Bronchial epithelial cell (primary cell): ENCODE results near the gene CIT. TPM values are rescaled to one million over a fixed set of nuclear protein-coding genes. Genes with fewer than 3 reads are reported as not detected.

Source experiments
- DNase-seq: peaks from one replicate; pipeline ENCODE4 v3.0.0-alpha.2; 2010; ENCODE audit warnings: low read depth
- FAIRE-seq: peaks from 2 replicates; lab custom pipeline; 2011; peaks lifted over from hg19 to GRCh38; lab: Jason Lieb, UNC
- H3K27me3 ChIP-seq: 2 replicates; pipeline ENCODE4 v1.5.1; 2011; ENCODE audit warnings: low read length; ENCODE audit not compliant: control insufficient read depth, insufficient read depth
- H3K36me3 ChIP-seq: 2 replicates; pipeline ENCODE4 v1.5.1; 2011; ENCODE audit warnings: low read length; ENCODE audit not compliant: control insufficient read depth, insufficient read depth
- H3K4me3 ChIP-seq: 2 replicates; pipeline ENCODE4 v1.5.1; 2011; ENCODE audit warnings: mild to moderate bottlenecking, low read depth, low read length, control low read depth
- total RNA-seq: library from RNA; depleted of rRNA; stranded (reverse); fragments of >200 nt; gene quantifications from 2 replicates; pipeline ENCODE4 v1.2.1, GENCODE V29; 2014
- TF ChIP-seq, protein P1 (sequence below): IDR thresholded peaks from 2 replicates; pipeline ENCODE4 v1.5.1; 2011; ENCODE audit warnings: mild to moderate bottlenecking, moderate library complexity, low read length, control low read depth, inconsistent platforms; ENCODE audit not compliant: insufficient read depth, severe bottlenecking

The CIT gene
- total RNA-seq, 1 donor from 2014 or later: 0.79 TPM

DNA sequence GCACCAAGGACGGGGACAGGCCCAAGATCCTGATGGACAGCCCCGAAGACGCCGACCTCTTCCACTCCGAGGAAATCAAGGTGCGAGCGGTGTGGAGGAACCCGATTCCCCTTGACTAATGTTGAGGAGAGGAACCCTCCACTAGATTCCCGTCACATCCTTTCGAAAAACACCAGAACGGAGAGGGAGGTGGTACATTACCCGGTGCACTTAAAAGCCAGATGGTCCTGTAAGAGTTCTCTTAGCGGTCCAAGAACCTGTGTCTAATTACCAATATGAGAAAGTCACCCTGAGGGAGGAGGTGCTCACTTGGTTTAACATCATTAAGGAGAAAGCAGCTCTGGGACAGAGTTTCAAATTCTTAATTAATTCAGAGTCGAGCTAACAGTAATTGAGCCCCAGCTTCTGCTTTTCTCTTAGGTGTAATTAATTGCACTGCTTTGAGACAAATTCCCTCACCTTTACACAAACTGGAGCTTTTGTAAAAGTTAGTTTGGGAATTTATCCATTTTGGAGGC, 208.7 kb downstream of the CIT start:
- TF ChIP-seq, protein P1, sequence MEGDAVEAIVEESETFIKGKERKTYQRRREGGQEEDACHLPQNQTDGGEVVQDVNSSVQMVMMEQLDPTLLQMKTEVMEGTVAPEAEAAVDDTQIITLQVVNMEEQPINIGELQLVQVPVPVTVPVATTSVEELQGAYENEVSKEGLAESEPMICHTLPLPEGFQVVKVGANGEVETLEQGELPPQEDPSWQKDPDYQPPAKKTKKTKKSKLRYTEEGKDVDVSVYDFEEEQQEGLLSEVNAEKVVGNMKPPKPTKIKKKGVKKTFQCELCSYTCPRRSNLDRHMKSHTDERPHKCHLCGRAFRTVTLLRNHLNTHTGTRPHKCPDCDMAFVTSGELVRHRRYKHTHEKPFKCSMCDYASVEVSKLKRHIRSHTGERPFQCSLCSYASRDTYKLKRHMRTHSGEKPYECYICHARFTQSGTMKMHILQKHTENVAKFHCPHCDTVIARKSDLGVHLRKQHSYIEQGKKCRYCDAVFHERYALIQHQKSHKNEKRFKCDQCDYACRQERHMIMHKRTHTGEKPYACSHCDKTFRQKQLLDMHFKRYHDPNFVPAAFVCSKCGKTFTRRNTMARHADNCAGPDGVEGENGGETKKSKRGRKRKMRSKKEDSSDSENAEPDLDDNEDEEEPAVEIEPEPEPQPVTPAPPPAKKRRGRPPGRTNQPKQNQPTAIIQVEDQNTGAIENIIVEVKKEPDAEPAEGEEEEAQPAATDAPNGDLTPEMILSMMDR: no peak
- peak; percentile 47 for DNase-seq

DNA sequence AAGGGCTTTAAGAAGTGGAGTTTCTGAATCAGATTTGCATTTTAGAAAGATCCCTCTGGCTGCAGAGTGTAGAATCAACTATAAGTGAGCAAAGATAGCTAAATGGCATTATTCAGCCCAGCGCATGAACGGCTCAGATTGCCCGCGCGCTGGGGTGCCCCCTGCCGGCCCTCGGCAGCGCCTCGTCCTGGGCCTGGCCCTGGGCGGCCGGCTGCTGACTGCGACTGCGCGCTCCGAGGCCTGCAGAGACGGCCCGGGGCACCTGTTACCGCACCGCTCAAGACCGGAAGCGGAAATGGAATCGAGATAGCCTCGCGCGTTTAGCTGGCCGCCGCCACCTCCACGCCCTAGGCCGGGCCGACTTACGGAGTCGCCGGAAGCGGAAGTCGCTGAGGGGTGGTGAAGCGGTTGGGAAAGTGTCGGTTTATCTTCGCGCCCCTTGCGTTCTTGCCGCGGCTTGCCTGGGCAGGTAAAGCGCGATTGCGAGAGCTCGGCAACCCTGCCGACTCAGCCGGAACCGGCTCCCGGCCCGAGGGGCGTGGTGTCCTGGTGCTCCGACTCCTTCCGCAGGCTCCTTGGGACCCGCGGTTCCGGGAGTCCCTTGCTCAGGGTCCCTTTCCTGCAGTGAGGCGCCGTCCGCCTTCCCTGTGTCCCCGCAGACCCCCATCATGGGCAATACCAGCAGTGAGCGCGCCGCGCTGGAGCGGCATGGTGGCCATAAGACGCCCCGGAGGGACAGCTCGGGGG, 209.4 kb downstream of the CIT start, which contains the start of gene PRKAB1:
PRKAB1 (plus strand) TSS at position 557 of the 747 bp plus-strand sequence; CDS start at position 669, 112 bp downstream.
- no peak for FAIRE-seq

More for the DNA sequence above, 208.7 kb downstream of the CIT start:
- Histone ChIP-seq H3K27me3 (no peaks in the 10 kb centered on the region), H3K4me3 (peak overlapping the region; percentile 78), H3K36me3 (peaks cover 2% of the 10 kb centered on the region)
- FAIRE-seq: no peak

DNA sequence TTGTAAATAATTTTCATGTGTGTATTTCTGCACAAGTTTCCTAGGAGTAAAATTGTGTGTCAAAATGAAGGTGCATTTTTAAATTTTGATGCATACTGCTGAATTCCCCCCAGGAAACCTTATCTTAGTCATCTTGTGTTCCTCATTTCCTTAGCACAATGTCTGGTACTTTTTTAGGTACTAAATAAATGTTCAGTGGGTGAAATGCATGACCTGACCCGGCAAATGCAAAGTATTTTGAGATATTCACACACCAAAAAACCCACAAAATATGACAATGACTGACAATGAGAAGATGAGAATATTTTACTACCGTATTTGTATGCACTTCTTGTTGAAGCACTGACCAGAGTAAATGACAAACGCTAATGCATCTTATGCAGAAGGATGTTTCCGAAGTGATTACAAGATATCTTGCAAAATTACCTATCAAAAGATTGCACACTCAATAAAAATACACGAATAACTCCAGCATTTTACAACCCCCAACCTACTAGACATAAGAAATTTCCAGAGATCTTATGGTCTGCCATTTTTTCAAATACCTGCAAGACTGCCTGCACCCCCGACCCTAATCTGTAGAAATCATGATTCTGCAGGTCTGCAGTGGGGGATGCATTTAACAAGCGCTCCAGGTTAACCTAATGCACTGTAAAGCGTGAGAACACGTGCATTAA, 210.1 kb downstream of the CIT start:
- no peak for DNase-seq
- H3K27me3 ChIP-seq: no peaks in the 10 kb centered on the region
- FAIRE-seq: no peak
- peak overlapping the region; percentile 12 for H3K4me3 ChIP-seq
- TF ChIP-seq, protein P1: no peak
- no peaks in the 10 kb centered on the region for H3K36me3 ChIP-seq

More for the DNA sequence above, 209.4 kb downstream of the CIT start, which contains the start of gene PRKAB1:
- TF ChIP-seq, protein P1: peak; percentile 89
- Histone ChIP-seq H3K36me3 (peaks cover 2% of the 10 kb centered on the region), H3K27me3 (no peaks in the 10 kb centered on the region), H3K4me3 (peak within 1 kb of the TSS; percentile 78)
- DNase-seq: peak; percentile 97

DNA sequence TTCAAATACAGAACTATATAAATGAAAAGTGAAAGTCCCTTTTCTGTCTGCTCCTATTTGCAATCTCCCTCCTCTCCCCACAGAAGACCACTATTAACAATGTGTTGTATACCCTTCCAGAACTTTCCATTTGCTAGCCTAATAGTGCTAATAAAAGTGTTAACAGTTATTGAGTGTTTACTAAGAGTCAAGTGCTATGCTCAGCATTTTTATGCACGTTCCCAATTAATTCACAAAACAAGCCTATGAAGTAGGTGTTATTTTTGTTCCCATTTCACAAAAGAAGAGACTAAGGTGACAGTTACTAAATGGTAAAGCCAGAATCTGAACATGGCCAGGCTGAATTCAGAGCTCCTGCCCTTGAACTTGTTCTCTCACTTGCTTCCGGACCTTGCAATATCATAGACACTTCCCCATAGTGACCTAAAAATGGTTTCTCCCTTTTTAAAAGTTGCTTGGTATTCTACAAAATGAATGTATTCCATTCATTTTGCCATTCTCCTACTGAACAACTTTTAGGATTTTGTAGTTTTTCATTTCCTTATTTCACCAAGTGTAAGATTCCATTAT, 210.8 kb downstream of the CIT start:
- DNase-seq: no peak
- H3K27me3 ChIP-seq: no peaks in the 10 kb centered on the region
- FAIRE-seq: no peak
- H3K4me3 ChIP-seq: no peak overlapping the region
- H3K36me3 ChIP-seq: no peaks in the 10 kb centered on the region
- TF ChIP-seq, protein P1: no peak

DNA sequence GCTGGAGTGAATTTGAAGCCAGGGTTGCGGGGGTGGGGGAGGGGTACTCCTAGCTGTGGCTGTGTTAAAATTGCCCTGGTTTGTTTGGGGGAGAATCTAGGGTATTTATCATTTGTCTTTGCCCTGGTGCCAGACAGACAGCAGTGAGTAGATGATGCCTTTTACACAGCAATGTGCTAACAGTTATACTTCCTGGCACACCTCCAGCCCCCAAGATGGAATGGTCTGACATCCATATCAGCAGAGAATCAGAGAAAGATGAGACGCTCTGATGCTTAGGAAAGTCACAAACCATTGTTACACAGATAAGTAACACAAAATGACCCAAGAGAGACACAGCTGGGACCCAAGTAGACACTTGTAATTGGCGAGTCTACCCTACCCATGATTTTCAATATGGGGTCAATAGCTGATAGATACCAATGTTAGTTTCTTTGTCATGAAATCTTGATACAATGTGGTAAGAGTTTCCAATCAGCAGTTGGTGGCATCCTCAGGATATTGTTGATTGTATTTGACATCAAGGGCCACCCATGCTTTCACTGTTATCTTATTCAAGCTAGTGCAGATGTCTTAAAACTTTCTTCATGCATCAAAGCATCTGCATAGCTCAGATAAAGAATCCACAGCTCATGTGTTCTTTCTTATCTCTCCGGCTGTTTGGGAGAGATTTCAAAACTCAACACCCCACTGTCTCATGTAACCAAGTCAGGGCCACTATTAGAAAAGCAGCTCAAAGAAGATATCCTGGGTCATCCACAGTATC, 211.8 kb downstream of the CIT start:
- DNase-seq: no peak
- Histone ChIP-seq H3K36me3 (no peaks in the 10 kb centered on the region), H3K4me3 (no peak overlapping the region), H3K27me3 (no peaks in the 10 kb centered on the region)
- no peak for FAIRE-seq
- TF ChIP-seq, protein P1: no peak
